MV-4-11 (cell line): Measurements from ENCODE around the gene RTP5.

ENCODE experiments used
- DNase-seq: peaks from one replicate; lab custom pipeline; 2025; lab: John Stamatoyannopoulos, UW

The RTP5 gene

GRCh38 chr2:241857572-241858121 is 11.9 kb upstream of the RTP5 start:
- DNase-seq, result no peak

GRCh38 chr2:241858206-241859016 is 11.1 kb upstream of the RTP5 start, which contains the start of gene PDCD1:
Gene PDCD1, minus strand, starts transcription at chr2:241858894. Its CDS starts 56 bp downstream, at chr2:241858838.
- DNase-seq, result no peak

GRCh38 chr2:241859017-241859435 is 10.5 kb upstream of the RTP5 start:
- DNase-seq, result no peak

DNA sequence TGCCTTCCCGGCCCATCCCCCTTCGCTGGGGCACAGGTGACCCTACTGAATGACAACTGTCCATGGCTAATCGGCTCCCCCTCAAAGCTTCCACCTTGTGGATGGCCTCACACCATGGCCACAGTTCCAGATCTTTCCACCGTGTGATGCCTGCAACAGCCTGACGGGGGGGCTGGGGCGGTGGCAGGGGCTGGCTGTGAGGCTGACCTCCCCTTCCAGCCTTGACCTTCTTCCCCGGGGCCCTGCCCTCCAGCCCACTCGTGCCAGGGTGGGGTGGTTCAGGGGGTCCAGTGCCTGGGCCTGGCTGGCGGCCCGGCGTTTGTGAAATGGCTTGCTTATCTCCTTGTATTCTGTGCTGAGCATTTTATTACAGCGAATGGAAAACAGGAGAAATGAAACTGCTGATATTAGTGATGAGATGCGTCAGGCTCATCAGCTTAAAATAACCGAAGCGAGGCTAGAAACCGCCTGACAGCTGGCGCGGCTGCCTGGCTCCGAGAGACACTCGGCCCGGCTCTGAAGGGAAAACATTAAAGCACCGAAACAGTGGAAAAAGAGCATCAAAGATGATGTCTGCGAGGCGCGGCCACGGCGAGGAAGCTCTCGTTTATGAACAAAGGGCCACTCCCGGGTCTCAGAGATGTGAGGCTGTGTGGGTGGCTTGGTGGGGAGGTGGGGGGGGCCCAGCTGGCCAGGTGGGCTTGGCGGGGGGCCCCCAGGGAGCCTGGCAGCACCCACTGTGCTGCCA is 9.9 kb upstream of the RTP5 start:
- DNase-seq, result peak; percentile 67

- no peak for DNase-seq
Observed at GRCh38 chr2:241860184-241861078, 9.1 kb upstream of the RTP5 start.

DNA sequence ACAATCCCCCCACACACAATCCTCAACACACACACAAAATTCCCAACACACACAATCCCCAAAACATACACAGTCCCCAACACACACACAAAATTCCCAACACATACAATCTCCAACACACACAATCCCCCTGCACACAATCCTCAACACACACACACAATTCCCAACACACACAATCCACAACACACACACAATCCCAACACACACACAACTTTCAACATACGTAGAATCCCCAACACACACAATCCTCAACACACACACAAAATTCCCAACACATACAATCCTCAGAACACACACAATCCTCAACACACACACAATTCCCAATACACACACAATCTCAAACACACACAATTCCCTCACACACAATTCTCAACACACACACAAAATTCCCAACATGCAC is 8.3 kb upstream of the RTP5 start:
- no peak for DNase-seq

GRCh38 chr2:241862093-241862492 is 7.4 kb upstream of the RTP5 start:
- no peak for DNase-seq

- DNase-seq, result no peak
Observed at GRCh38 chr2:241862775-241863535, 6.6 kb upstream of the RTP5 start.

- peak; percentile 55 for DNase-seq
Observed at GRCh38 chr2:241863536-241863954, 6.0 kb upstream of the RTP5 start.

GRCh38 chr2:241864168-241864849 is 5.2 kb upstream of the RTP5 start:
- DNase-seq, result no peak

DNA sequence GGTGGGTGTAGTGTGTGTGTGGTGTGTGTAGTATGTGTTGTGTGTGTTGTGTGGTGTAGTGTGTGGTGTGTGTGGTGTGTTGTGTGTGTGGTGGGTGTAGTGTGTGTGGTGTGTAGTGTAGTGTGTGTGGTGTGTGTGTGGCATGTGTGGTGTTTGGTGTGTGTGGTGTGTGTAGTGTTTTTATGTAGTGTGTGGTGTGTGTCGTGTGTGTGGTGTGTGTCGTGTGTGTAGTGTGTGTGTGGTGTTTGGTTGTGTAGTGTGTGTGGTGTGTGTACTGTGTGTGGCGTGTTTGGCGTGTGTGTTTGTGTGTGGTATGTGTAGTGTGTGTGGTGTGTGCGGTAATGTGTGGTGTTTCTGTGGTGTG is 4.7 kb upstream of the RTP5 start:
- DNase-seq, result no peak

DNA sequence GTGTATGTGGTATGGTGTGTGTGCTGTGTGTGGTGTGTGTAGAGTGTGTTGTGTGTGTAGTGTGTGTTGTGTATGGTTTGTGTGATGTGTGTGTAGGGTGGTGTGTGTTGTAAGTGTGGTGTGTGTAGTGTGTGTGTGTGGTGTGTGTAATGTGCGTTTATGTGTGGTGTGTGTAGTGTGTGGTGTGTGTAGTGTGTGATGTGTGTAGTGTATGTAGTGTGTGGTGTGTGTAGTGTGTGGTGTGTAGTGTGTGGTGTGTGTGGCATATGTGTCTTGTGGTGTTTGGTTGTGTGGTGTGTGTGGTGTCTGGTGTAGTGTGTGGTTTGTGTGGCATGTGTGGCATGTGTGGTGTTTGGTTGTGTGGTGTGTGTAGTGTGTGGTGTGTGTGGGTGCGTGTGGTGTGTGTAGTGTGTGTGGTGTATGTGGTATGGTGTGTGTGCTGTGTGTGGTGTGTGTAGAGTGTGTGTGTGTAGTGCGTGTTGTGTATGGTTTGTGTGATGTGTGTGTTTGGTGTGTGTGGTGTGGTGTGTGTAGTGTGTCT is 4.0 kb upstream of the RTP5 start:
- DNase-seq, result no peak

DNA sequence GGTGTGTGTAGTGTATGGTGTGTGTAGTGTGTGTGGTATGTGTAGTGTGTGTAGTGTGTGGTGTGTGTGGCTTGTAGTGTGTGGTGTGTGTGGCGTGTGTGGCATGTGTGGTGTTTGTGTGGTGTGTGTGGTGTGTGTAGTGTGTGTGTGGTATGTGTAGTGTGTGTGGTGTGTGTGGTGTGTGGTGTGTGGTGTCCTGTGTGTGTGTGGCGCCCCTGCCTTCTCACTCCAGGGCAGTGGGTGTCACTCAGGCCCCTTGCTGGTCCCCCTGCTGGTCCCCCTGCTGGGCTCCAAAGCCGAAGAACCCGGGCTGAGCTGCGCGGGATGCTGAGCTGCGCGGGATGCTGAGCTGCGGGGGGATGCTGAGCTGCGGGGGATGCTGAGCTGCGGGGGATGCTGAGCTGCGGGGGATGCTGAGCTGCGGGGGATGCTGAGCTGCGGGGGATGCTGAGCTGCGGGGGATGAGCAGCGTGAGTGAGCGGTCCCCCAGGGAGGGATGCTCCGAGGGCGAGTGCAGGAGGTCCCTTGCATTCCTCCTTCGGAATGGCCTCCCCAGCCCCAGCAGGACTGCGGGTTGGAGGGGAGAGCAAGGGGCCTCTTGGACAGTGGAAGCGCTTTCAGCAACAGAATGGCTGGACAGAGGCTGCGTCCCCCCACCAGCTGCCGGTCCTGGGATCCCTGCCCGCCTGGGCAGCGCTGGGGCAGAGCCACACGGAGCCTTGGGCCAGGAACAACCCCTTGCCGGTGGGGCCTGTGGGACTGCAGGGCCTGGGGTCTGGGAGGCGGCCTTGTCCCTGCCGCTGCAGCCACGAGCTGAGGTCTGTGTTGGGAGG is 3.4 kb upstream of the RTP5 start:
- no peak for DNase-seq

GRCh38 chr2:241866790-241867645 is 2.5 kb upstream of the RTP5 start:
- DNase-seq, result no peak

DNA sequence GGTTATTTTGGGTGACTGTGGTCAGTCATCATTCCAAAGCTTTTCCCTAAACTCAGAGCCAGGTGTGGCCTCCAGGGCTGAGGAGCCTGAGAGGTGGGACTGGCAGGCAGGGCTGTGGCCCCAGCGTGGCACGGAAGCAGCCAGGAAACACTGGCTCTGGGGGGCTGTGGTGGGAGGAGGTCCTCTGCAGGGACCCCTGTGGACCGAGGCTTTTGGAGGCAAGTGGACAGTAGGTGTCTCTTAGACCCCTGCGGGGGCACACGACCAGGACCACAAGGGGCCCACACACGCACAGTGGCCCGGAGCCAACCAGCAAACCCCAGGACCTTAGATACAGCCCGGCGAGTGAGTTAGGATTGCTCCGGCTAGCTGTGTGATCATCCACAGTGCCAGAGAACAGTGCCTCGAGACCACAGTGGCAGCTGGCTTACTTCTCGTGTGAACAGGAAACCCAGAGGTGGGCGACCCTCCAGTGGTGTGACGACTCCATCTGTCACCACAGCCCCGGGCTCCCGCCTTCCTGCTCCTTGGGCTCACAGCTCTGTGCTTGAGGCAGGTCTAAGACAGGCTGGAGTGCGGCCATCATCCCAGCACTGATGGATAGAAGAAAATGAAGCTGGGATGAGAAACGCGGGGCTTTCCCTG is 1.6 kb upstream of the RTP5 start:
- DNase-seq, result no peak

DNA sequence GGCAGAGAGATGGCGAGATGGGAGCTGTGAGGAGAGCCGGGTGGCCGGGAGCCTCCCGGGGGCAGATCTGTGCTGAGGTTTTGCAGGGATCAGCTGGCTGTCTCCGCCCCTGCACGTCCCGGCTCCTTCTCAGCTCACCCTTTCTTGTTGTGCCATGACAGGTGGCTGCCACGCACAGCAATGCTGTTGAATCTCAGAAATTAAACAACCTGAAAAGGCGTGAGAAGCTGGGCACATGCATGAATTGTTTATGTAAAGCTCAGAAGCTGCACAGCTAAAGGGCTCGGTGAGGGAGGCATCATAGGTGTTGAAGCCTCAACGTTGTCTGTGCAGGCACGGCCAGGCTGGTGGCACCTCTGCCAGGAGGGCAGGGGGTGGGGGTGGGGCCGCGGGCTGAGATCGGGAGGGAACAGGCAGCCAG is 858 bp upstream of the RTP5 start:
- DNase-seq, result no peak

DNA sequence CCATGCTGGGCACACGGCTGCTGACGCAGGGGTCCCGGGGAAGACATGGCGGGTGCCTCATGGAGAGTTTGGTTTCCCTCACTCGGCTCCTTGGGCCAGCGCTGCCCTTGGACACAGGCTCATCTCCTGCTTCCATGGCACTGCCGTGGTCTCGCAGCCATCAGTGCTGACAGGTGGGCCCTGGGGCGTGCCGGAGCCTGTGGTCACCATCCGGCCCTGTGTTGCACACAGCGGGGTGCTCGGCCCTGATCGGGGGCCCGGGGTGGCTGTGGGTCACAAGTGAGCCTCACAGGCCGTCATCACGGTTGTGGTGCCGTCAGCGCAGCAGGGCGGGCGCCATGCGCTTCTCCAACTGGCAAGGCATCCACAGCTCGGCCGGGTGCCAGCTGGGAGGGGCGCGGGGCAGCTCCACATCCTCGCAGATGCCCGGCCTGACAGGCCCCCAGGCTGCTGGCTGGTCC is 582 bp downstream of the RTP5 start:
- DNase-seq, result no peak
